Measurements from ENCODE around the gene LIFR.

DNA sequence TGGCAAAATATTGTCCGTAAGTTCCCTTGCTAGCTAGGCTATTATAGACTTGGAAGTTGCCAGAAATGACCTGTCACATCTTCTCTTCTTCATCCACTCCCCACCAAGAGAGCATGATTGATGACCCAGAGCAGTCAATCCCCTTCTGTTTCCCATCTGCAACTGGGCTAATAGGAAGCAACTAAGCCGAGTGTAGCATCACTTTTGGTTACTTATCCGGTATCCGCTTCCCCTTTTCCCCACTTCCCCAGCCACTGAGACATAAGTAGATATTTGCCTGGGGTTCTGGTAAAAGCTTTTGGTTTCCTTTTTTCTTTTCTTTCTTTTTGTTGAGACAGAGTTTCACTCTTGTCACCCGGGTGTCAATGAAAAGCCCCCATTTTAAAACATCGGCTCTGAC, 29.4 kb upstream of the LIFR start:
- TF ChIP-seq CTCF (IDR thresholded peaks at IDR 0.05; ENCODE audit: borderline replicate concordance, extremely low read depth, low read length, poor library complexity, severe bottlenecking) = no peak
- no peak for TF ChIP-seq EZH2 (IDR thresholded peaks at IDR 0.05; ENCODE audit: borderline replicate concordance, low read depth, low read length, severe bottlenecking)

All from DND-41 (cell line).